ENCODE results near the gene SIAH1.

GRCh38 chr16:48413272-48413671 is 28.1 kb upstream of the SIAH1 start:
- TF ChIP-seq CTCF (IDR thresholded peaks at IDR 0.05) (no peak), POLR2AphosphoS5 (IDR thresholded peaks at IDR 0.05) (no peak), POLR2A (IDR thresholded peaks at IDR 0.05) (no peak)

All from gastroesophageal sphincter (tissue), 3 donors.